RWPE1 (cell line): ENCODE measurements around the gene UCP3.

Experiments used
- CTCF ChIA-PET: fragments of 350-600 bp; sonication (Branson Sonifier 250); formaldehyde crosslinking; extraction: SDS; loops from one replicate; lab custom pipeline; 2021; lab: Yijun Ruan, JAX
- POLR2A ChIA-PET: fragments of 400-600 bp; formaldehyde crosslinking; extraction: SDS; loops from one replicate; lab custom pipeline; 2020; ENCODE audit warnings: antibody characterized with exemption; ENCODE audit not compliant: low non-redundant PET; lab: Yijun Ruan, JAX
- DNase-seq: peaks from one replicate; pipeline ENCODE4 v3.0.0; 2012; ENCODE audit warnings: low spot score
- H3K27ac ChIP-seq: fragments of 450-650 bp; 2 replicates; pipeline ENCODE4 v1.5.1; 2017
- CTCF ChIP-seq: fragments of 450-650 bp; conservative IDR thresholded peaks from 2 replicates; pipeline ENCODE4 v1.5.1; 2017; ENCODE audit warnings: low read depth, mild to moderate bottlenecking

UCP3 gene

GRCh38 chr11:73961321-73961720 is 47.6 kb downstream of the UCP3 start:
- TF ChIP-seq CTCF = no peak
- CTCF ChIA-PET = interaction anchor here (0.7 kb wide), 1 partner anchor 266 kb away, joined by 6 read pairs; no protein-coding TSS in a partner anchor
- no peak overlapping the region for H3K27ac ChIP-seq
- DNase-seq = no peak
- POLR2A ChIA-PET = no interaction called here

DNA sequence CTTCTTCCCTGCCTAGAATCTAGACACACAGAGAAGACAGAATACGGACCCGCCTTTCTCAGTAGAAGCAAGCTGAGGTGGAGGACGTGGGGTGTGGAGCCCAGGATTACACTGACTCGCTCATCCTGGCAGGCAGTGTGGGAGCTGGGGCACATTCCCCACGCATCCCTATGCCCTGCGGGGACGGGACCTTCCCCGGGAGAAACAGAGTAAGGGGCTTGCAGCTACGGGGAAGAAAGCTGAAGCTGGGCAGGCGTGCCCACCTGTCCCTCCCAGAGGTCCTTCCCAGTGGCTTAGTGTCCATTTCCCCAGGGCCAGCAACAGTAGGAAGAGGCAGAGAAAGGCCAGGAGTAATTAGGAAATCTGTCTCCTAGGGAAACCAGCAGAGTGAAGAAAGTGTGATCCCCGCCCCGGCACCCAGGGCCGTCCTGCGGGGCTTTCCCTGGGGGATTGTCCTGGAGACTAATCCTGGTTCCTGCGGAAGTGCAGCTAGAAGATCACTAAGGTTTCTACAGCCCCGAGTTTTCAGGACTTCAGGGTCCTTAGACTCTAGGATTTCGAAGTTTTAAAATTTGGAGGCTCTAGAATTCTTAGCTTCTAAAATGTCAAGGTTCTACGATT is 50.3 kb downstream of the UCP3 start:
- no peak for DNase-seq
- ChIA-PET POLR2A (no interaction called here), CTCF (no interaction called here)
- no peak for TF ChIP-seq CTCF
- no peak overlapping the region for H3K27ac ChIP-seq

DNA sequence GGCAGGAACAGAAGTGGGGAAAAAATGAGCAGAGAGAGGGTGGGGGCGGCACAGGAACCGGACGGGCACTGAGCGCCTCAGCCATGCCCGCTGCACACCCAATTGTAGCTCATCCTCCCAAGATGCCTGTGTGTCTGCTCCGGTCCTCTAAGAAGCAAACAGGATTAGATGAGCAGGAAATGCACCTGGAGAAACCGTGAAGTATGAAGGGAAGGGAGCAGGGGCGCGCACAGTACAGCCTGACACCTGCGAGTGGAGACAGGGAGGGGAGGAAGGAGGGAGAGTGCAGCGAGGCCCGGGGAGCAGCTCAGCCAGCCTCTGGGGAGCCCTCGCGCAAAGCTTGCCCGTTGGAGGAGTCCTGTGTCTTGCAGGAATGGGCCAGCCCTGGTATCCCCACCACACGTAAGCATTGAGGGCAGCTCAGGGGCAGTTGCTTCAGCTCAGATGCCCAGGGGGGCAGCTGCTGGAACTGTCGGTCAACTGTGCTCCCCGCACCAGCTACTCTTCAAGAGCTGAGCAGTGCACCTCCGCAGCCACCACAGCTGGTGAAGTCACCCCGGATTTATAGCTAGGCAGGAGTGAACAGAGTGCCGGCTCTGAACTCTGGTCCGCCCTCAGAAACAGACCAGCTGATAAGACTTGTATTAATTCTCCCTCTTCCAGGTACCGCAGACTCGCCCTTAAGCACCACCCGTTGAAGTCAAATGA is 51.1 kb downstream of the UCP3 start:
- DNase-seq = no peak
- ChIA-PET POLR2A (no interaction called here), CTCF (no interaction called here)
- H3K27ac ChIP-seq = no peak overlapping the region
- TF ChIP-seq CTCF = no peak

DNA sequence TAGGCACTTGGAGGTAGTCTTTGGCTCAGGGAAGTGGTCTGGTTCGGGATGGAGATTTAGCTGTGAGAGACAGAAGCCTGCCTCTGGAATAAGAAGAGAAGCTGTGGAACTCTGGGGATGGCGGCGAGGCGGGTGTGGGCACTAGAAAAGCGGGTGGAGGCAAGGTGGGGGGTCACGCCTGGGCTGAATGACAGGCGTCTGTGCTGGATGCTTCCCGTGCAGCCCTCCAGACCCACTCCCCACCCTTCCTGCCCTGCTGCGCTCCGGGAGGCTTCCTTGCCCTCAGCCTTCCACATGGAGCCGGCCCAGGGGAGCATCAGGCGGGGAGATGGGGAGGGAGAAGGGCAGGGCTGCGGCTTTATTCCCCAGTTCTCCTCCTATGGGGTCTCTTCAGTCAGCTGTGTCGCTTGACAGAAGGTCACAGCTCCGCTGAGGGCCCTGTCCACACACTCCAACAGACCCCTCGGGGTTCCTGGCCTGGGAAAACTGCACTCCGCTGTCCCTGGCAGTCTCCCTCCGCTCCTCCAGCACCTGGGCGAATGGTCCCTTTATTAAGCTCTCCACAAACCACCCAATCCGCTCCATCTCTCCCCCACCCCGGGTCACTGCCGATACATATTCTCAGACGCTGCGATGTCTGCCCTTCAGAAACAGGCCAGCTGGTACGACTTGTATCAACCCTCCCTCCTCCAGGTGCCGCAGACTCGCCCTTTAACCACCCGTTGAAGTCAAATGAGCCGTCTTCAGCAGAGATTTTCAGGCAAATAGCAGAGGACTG is 51.8 kb downstream of the UCP3 start:
- CTCF ChIA-PET = no interaction called here

GRCh38 chr11:73951797-73952196 is 57.1 kb downstream of the UCP3 start:
- no peak for TF ChIP-seq CTCF
- ChIA-PET POLR2A (no interaction called here), CTCF (no interaction called here)
- no peak for DNase-seq
- H3K27ac ChIP-seq = no peak overlapping the region

More for the DNA sequence above, 51.8 kb downstream of the UCP3 start:
- POLR2A ChIA-PET = no interaction called here
- H3K27ac ChIP-seq = no peak overlapping the region
- DNase-seq = no peak
- no peak for TF ChIP-seq CTCF

GRCh38 chr11:73950869-73951710 is 57.8 kb downstream of the UCP3 start, which contains the start of gene DNAJB13:
Gene DNAJB13 (plus strand): TSS chr11:73951026. CDS start chr11:73951070, 44 bp downstream.
- POLR2A ChIA-PET = no interaction called here
- no peak within 1 kb of the TSS for H3K27ac ChIP-seq
- TF ChIP-seq CTCF = no peak
- peak; percentile 71 for DNase-seq
- CTCF ChIA-PET = interaction anchor here (0.6 kb wide), 1 partner anchor 22 kb away, joined by 11 read pairs; no protein-coding TSS in a partner anchor
